A549 (cell line): ENCODE results near the gene TLCD3B. TPM values are rescaled to one million over a fixed set of nuclear protein-coding genes. Genes with fewer than 3 reads are reported as not detected.

Experiments used
- ATAC-seq, 2 experiments: fragments of 200-7000 bp in 1 of 2; fragments of >200 bp in 1 of 2; cut with Nextera tagmentation in 1 of 2; cut with Tn5 transposase in 1 of 2; 3 replicates each; pipeline versions ENCODE4 v1.8.0 to v1.9.1; 2018 to 2020; ENCODE audit warnings: mild to moderate bottlenecking in 1 of 2, moderate library complexity in 1 of 2
- CTCF ChIA-PET: fragments of 300-600 bp; sonication (Branson Sonifier 250); formaldehyde crosslinking; extraction: SDS; loops from one replicate; lab custom pipeline; 2021; ENCODE audit warnings: antibody characterized with exemption, inconsistent platforms; lab: Yijun Ruan, JAX
- POLR2A ChIA-PET: fragments of 350-600 bp; formaldehyde crosslinking; extraction: SDS; loops from one replicate; lab custom pipeline; 2021; ENCODE audit warnings: antibody characterized with exemption, inconsistent platforms; lab: Yijun Ruan, JAX
- DNase-seq, 2 experiments: peaks; one replicate each; pipeline versions ENCODE4 v3.0.0 to v3.0.0-alpha.2; 2011 to 2016; ENCODE audit warnings: low read depth in 1 of 2, low spot score in 1 of 2
- FAIRE-seq: peaks from 2 replicates; lab custom pipeline; 2011; peaks lifted over from hg19 to GRCh38; lab: Jason Lieb, UNC
- H3K27ac ChIP-seq, 2 experiments: fragments of >200 bp; sonication (Bioruptor Twin); formaldehyde crosslinking; 3 replicates each; pipeline ENCODE4 v1.5.1; 2016 to 2017
- H3K4me1 ChIP-seq: fragments of >200 bp; sonication (Bioruptor Twin); formaldehyde crosslinking; 3 replicates; pipeline ENCODE4 v1.6.1; 2016
- H3K4me2 ChIP-seq: fragments of >200 bp; sonication (Bioruptor Twin); formaldehyde crosslinking; 3 replicates; pipeline ENCODE4 v1.6.1; 2016
- H3K4me3 ChIP-seq: fragments of >200 bp; sonication (Bioruptor Twin); formaldehyde crosslinking; 3 replicates; pipeline ENCODE4 v1.5.1; 2016
- H3K9me3 ChIP-seq: fragments of >200 bp; sonication (Bioruptor Twin); formaldehyde crosslinking; 3 replicates; pipeline ENCODE4 v1.6.1; 2016
- BCL3 ChIP-seq: fragments of >200 bp; sonication (Bioruptor Twin); formaldehyde crosslinking; IDR thresholded peaks from 3 replicates; pipeline ENCODE4 v1.6.1; 2016
- CBX2 ChIP-seq: fragments of 200-600 bp; sonication (generic); IDR thresholded peaks from 2 replicates; pipeline ENCODE4 v1.6.1; 2016; ENCODE audit warnings: low read depth, mild to moderate bottlenecking, borderline replicate concordance
- CEBPB ChIP-seq, 2 experiments: fragments of >200 bp in 1 of 2; sonication (Bioruptor Twin) in 1 of 2; formaldehyde crosslinking in 1 of 2; IDR thresholded peaks; 2 replicates each; pipeline ENCODE4 v1.6.1; 2012 to 2016
- CHD4 ChIP-seq: fragments of 200-600 bp; sonication (generic); IDR thresholded peaks from 2 replicates; pipeline ENCODE4 v1.6.1; 2016; ENCODE audit warnings: antibody characterized with exemption, mild to moderate bottlenecking, borderline replicate concordance
- CTCF ChIP-seq: fragments of >200 bp; sonication (Bioruptor Twin); formaldehyde crosslinking; IDR thresholded peaks from 3 replicates; pipeline ENCODE4 v1.5.1; 2016
- EHF ChIP-seq: fragments of 250-450 bp; sonication (Bioruptor Pico); IDR thresholded peaks from 2 replicates; pipeline ENCODE4 v1.5.0; 2020; ENCODE audit warnings: mild to moderate bottlenecking
- EHMT2 ChIP-seq: fragments of 200-600 bp; sonication (generic); IDR thresholded peaks from 2 replicates; pipeline ENCODE4 v1.6.1; 2016; ENCODE audit warnings: antibody characterized with exemption, low read depth, mild to moderate bottlenecking, moderate library complexity
- EP300 ChIP-seq, 2 experiments: fragments of >200 bp; sonication (Bioruptor Twin); formaldehyde crosslinking; IDR thresholded peaks; 2 replicates in 1 of 2; 3 replicates in 1 of 2; pipeline ENCODE4 v1.6.1; 2016 to 2017
- ESRRA ChIP-seq: fragments of 150-350 bp; IDR thresholded peaks from 2 replicates; pipeline ENCODE4 v1.6.1; 2014; ENCODE audit warnings: mild to moderate bottlenecking, low read length, borderline replicate concordance
- FOXS1 ChIP-seq: fragments of 250-450 bp; sonication (Bioruptor Pico); IDR thresholded peaks from 2 replicates; pipeline ENCODE4 v1.5.0; 2020; ENCODE audit warnings: mild to moderate bottlenecking, moderate library complexity
- GATA3 ChIP-seq: IDR thresholded peaks from 2 replicates; pipeline ENCODE4 v1.6.1; 2012; ENCODE audit warnings: borderline replicate concordance
- HOXB5 ChIP-seq: fragments of 250-450 bp; sonication (Bioruptor Pico); IDR thresholded peaks from 2 replicates; pipeline ENCODE4 v1.5.0; 2020; ENCODE audit warnings: mild to moderate bottlenecking, moderate library complexity
- KDM1A ChIP-seq: fragments of 200-600 bp; sonication (generic); IDR thresholded peaks from 2 replicates; pipeline ENCODE4 v1.6.1; 2016; ENCODE audit warnings: low read depth, mild to moderate bottlenecking
- KDM5A ChIP-seq: fragments of 200-600 bp; sonication (generic); IDR thresholded peaks from 2 replicates; pipeline ENCODE4 v1.6.1; 2016; ENCODE audit warnings: antibody characterized with exemption, mild to moderate bottlenecking
- MAZ ChIP-seq: fragments of 150-350 bp; IDR thresholded peaks from 2 replicates; pipeline ENCODE4 v1.6.1; 2014; ENCODE audit warnings: antibody characterized with exemption, low read depth, low read length, borderline replicate concordance
- MYC ChIP-seq: IDR thresholded peaks from 2 replicates; pipeline ENCODE4 v1.6.1; 2012; ENCODE audit warnings: mild to moderate bottlenecking, inconsistent platforms, low read length, improper control_type of control experiment, borderline replicate concordance
- POLR2A ChIP-seq: IDR thresholded peaks from 2 replicates; pipeline ENCODE4 v1.6.1; 2012; ENCODE audit warnings: mild to moderate bottlenecking, low read length
- RARB ChIP-seq: fragments of 250-450 bp; sonication (Bioruptor Pico); IDR thresholded peaks from 2 replicates; pipeline ENCODE4 v1.8.0; 2021; ENCODE audit warnings: mild to moderate bottlenecking, moderate library complexity
- RCOR1 ChIP-seq: fragments of 150-350 bp; IDR thresholded peaks from 2 replicates; pipeline ENCODE4 v1.6.1; 2014; ENCODE audit warnings: antibody characterized with exemption, low read length, low read depth
- REST ChIP-seq: fragments of 200-600 bp; sonication (generic); IDR thresholded peaks from 2 replicates; pipeline ENCODE4 v1.6.1; 2016; ENCODE audit warnings: antibody characterized with exemption, mild to moderate bottlenecking, moderate library complexity
- RFX5 ChIP-seq: fragments of 450-650 bp; IDR thresholded peaks from 2 replicates; pipeline ENCODE4 v1.7.1; 2014; ENCODE audit warnings: antibody characterized with exemption, mild to moderate bottlenecking, moderate library complexity
- SMC3 ChIP-seq: fragments of >200 bp; sonication (Bioruptor Twin); formaldehyde crosslinking; IDR thresholded peaks from 3 replicates; pipeline ENCODE4 v1.6.1; 2018; ENCODE audit warnings: inconsistent platforms
- TFCP2L1 ChIP-seq: fragments of 250-450 bp; sonication (Bioruptor Pico); IDR thresholded peaks from 2 replicates; pipeline ENCODE4 v1.5.0; 2021; ENCODE audit warnings: mild to moderate bottlenecking
- ZSCAN20 ChIP-seq: fragments of 250-450 bp; sonication (Bioruptor Pico); IDR thresholded peaks from 2 replicates; pipeline ENCODE4 v1.8.0; 2022; ENCODE audit warnings: mild to moderate bottlenecking, moderate library complexity
- WGBS: methylation state at CpG from one replicate; pipeline ENCODE4 v1.1.6; 2017; ENCODE audit errors: missing lambda C conversion rate; 5-methylcytosine and 5-hydroxymethylcytosine counted together
- polyA plus RNA-seq, 4 experiments: library from polyadenylated mRNA; depleted of rRNA in 3 of 4; stranded (reverse); fragments of >200 nt; fragmentation: RNase III in 1 of 4; extraction: RNeasy Plus Mini Kit Qiagen cat#74134 plus additional on column Dnase treatment in 1 of 4; gene quantifications; 2 replicates in 3 of 4; 3 replicates in 1 of 4; pipeline ENCODE4 v1.2.3, GENCODE V29; 2011 to 2017
- TF ChIP-seq, protein P1 (sequence below): fragments of 250-450 bp; sonication (Bioruptor Pico); IDR thresholded peaks from 2 replicates; pipeline ENCODE4 v1.5.0; 2020; ENCODE audit warnings: low read depth, mild to moderate bottlenecking, moderate library complexity

TLCD3B gene
- polyA plus RNA-seq, 2 of the 4 experiments (the other 2 are of a cell fraction) = 0.30 to 0.68 TPM

DNA sequence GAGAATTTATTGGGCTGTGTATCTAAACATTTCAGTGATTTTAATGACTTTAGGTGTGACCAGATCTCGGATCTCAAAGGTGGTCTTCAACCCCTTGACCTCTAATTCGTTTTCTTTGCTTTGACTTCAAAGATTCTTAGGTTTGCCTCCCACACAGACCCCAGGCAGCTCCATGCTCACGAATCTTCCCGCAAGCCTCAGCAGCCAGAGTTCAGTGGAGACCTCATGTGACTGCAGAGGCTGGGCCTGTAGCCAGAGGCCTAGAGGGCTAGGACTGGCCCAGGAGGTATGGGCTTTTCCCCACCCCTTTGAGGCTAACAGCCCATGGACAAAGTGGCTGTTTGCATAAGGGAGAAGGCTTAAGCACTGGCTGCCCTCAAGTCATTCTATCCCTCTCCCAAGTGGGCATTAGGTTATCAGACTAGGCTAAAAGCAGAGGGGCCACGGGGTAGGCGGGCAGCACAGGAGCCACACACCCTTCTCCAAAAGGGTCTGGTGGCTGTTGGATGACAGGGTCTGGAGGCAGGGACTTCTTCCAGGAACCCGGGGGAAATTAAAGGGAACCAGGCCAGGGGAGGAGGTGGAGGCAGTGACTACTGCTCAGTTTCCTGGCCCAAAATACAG lies 38.6 kb downstream of the TLCD3B start:
- DNase-seq (no peak), ATAC-seq (no peak), FAIRE-seq (no peak)
- no peak overlapping the region for H3K4me3 ChIP-seq
- H3K4me2 ChIP-seq = no peak overlapping the region
- ChIA-PET POLR2A (no interaction called here), CTCF (interaction anchor here (0.7 to 6.3 kb wide), 6 partner anchors 13 to 49 kb away, joined by 3 to 39 read pairs (median 6); no protein-coding TSS in a partner anchor)
- no peaks in the 10 kb centered on the region for H3K9me3 ChIP-seq
- peaks cover 14% of the 10 kb centered on the region for H3K4me1 ChIP-seq
- 70% methylated on average over 7 of the region's 7 CpGs for WGBS
- H3K27ac ChIP-seq = no peak overlapping the region
- no peak for TF ChIP-seq CTCF
- no peak for TF ChIP-seq BCL3
- TF ChIP-seq REST = no peak
- TF ChIP-seq GATA3 = no peak
- TF ChIP-seq RARB = no peak
- TF ChIP-seq CBX2 = no peak
- TF ChIP-seq, protein P1, sequence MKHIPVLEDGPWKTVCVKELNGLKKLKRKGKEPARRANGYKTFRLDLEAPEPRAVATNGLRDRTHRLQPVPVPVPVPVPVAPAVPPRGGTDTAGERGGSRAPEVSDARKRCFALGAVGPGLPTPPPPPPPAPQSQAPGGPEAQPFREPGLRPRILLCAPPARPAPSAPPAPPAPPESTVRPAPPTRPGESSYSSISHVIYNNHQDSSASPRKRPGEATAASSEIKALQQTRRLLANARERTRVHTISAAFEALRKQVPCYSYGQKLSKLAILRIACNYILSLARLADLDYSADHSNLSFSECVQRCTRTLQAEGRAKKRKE (CRISPR knock-in tag) = no peak
- no peak for TF ChIP-seq EHMT2
- no peak for TF ChIP-seq SMC3
- TF ChIP-seq ZSCAN20 (CRISPR knock-in tag) = no peak
- TF ChIP-seq CEBPB (IDR thresholded peaks at IDR 0.05) = no peak
- no peak for TF ChIP-seq KDM5A
- TF ChIP-seq HOXB5 (CRISPR knock-in tag) = no peak
- no peak for TF ChIP-seq TFCP2L1 (CRISPR knock-in tag)
- TF ChIP-seq ESRRA = no peak
- TF ChIP-seq EP300 (IDR thresholded peaks at IDR 0.05) = no peak
- TF ChIP-seq CHD4 = no peak
- no peak for TF ChIP-seq FOXS1
- TF ChIP-seq POLR2A = no peak
- TF ChIP-seq RFX5 = no peak

- ChIA-PET POLR2A (no interaction called here), CTCF (interaction anchor here (1.1 to 6.3 kb wide), 3 partner anchors 14 to 48 kb away, joined by 4 to 39 read pairs (median 4); no protein-coding TSS in a partner anchor)
- Histone ChIP-seq H3K4me1 (peaks cover 9% of the 10 kb centered on the region; the same call in 2 of the 3 replicates), H3K4me2 (no peak overlapping the region), H3K27ac (no peak overlapping the region), H3K9me3 (no peaks in the 10 kb centered on the region), H3K4me3 (no peak overlapping the region)
- no peak for TF ChIP-seq KDM1A
- TF ChIP-seq MAZ = no peak
- no peak for TF ChIP-seq EHF (CRISPR knock-in tag)
- TF ChIP-seq RCOR1 = no peak
- no peak for TF ChIP-seq KDM5A
- no peak for TF ChIP-seq MYC
- ATAC-seq (no peak), DNase-seq (no peak), FAIRE-seq (no peak)
- 82% methylated on average over 5 of the region's 5 CpGs for WGBS
Observed at GRCh38 chr16:29991571-29991904, 39.5 kb downstream of the TLCD3B start.
